Activated CD4-positive, alpha-beta T cell treated with anti-CD3 and anti-CD28 coated beads, Interleukin-2, amount 50 U/mL, for 24 hours (primary cell): ENCODE data around the gene DIPK1A.

Source experiments
- DNase-seq, 2 donors: peaks; one replicate each; pipeline ENCODE4 v3.0.0-alpha.2; 2020; ENCODE audit warnings: low read depth in 1 of 2, low spot score in 1 of 2

DIPK1A gene

GRCh38 chr1:92879316-92879968 is 81.8 kb downstream of the DIPK1A start:
- DNase-seq, result no peak

GRCh38 chr1:92877792-92878191 is 83.5 kb downstream of the DIPK1A start:
- DNase-seq, result no peak

- DNase-seq, result no peak
Observed at GRCh38 chr1:92877081-92877711, 84.1 kb downstream of the DIPK1A start.

GRCh38 chr1:92876351-92876750 is 84.9 kb downstream of the DIPK1A start:
- no peak for DNase-seq

- no peak for DNase-seq
Observed at GRCh38 chr1:92874987-92875386, 86.3 kb downstream of the DIPK1A start.

GRCh38 chr1:92872719-92873118 is 88.5 kb downstream of the DIPK1A start:
- no peak for DNase-seq

GRCh38 chr1:92870591-92870990 is 90.7 kb downstream of the DIPK1A start:
- DNase-seq, result no peak

- no peak for DNase-seq
Observed at GRCh38 chr1:92864131-92864530, 97.1 kb downstream of the DIPK1A start.

GRCh38 chr1:92862605-92863004 is 98.7 kb downstream of the DIPK1A start:
- DNase-seq, result no peak

- no peak for DNase-seq
Observed at GRCh38 chr1:92859400-92860039, 101.7 kb downstream of the DIPK1A start.

GRCh38 chr1:92858564-92859399 is 102.5 kb downstream of the DIPK1A start:
- DNase-seq, result peak in 1 of 2 donors; percentile 63

- no peak for DNase-seq
Observed at GRCh38 chr1:92857817-92858216, 103.4 kb downstream of the DIPK1A start.

GRCh38 chr1:92855236-92855635 is 106.0 kb downstream of the DIPK1A start:
- no peak for DNase-seq

GRCh38 chr1:92854101-92854785 is 107.0 kb downstream of the DIPK1A start:
- no peak for DNase-seq

GRCh38 chr1:92853299-92853698 is 108.0 kb downstream of the DIPK1A start:
- no peak for DNase-seq

GRCh38 chr1:92851729-92852128 is 109.5 kb downstream of the DIPK1A start:
- DNase-seq, result no peak

- no peak for DNase-seq
Observed at GRCh38 chr1:92850019-92850418, 111.2 kb downstream of the DIPK1A start.

- DNase-seq, result no peak
Observed at GRCh38 chr1:92848201-92848600, 113.1 kb downstream of the DIPK1A start.

GRCh38 chr1:92845908-92846307 is 115.4 kb downstream of the DIPK1A start:
- DNase-seq, result no peak

- DNase-seq, result no peak
Observed at GRCh38 chr1:92844439-92844838, 116.8 kb downstream of the DIPK1A start.
